HG02943 (cell line): Measurements from ENCODE around the gene B4GALT1.

Source experiments
- ATAC-seq: cut with Tn5 transposase; IDR thresholded peaks from one replicate; pipeline ENCODE4 v1.9.1; 2021; ENCODE audit warnings: mild to moderate bottlenecking, low read depth, moderate library complexity; ENCODE audit not compliant: unreplicated experiment

The B4GALT1 gene

DNA sequence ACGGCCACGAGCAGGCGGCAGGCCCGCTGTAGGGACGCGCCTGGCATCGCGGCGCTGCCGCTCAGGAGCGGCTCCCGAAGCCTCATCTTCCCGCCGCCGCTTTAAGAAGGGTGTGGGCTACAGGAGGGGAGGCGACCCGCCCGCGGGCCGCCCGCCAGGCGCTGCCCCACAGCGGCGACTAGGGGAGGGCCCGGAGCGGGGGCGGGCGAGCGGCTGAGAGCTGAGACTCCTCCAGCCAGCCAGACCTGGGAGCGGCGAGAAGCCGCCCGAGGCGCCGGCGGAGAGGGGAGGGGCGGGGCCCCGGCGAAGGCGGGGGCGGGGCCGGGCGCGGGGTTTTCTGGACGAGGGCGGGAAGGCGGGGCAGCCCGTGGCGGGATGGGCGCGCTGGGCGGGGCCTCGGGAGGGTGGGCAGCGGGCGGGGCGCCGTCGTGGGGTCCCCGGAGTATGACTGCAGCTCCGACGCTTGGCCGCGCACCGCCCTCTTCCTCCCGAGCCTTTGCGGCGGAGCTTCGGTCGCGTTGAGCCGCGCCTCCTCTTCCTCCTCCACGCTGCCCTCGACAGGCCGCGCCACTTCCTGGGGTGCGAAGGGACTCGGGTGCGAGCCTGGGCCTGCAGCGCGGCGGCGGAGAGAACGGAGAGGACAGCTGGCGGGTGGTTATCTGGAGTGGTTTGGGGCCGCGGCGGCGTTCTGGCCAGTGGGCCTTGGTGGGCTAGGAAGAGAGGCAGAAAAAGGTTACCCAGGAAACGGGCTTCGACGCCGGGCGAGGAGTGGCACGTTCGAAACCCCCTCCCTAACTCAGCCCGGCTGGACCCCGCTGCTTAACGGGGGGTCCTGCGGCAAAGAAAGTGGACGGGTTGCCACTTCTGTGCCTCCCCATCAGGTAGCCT lies at the start of gene B4GALT1:
TSS of gene B4GALT1 (minus strand) at position 253 of the 888 bp plus-strand sequence. CDS start at position 86, 167 bp downstream.
- peak; percentile 50 for ATAC-seq

DNA sequence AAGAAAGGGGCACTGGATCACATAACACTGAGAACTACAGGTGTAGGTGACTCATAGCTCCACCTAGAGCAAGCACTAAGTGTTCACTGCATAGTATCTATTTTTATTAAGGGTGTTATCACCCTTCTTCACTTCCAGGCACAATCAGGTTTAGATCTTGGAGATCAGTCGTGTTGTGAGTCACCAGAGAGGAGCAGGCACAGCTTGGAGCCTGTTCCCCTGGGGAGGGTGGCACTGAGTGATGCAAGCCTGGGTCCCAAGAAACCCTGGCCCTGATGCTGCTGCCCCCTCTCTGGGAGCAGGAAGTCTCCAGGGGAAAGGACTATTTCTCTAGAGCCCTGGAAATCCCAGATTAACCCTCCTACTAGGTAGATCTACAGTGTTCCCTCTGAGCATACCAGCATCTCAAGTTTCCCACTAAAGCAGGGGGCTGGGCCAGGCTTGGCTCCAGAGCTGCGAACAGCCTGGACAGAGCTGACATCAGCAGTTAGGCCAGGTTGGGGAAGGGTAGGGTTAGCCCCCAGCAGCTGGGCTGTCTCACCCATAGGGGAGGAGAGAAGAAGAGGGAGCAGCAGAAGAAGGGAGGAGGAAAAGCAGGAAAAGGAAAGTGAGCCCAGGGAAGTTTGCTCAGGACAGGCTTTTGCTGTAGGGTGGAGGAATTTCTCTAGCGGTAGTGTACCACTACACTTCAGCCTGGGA lies 44.7 kb upstream of the B4GALT1 start:
- ATAC-seq = no peak

DNA sequence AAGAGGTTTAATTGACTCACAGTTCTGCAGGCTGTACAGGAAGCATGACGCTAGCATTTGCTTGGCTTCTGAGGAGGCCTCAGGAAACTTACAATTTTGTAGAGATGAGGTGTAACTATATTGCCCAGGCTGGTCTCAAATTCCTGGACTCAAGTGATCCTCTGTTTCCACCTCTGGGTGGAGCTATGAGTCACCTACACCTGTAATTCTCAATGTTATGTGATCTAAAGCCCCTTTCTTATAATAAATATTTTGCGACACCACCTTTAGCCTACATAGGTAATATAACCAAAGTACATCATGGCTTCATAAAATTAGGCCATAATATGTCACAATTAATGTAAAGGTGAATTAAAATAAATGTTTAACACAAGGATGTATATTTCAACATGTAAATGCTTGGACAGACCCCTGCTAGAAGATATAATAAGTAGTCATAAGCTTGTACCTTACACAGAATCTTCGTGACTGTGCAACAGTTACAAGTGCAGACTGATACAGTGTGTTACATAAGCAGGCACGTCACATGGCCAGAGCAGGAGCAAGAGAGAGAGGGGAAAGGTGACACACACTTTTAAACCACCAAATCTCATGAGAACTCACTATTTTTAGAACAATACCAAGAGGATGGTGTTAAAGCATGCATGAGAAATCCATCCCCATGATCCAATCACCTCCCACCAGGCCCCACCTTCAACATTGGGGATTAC lies 43.0 kb upstream of the B4GALT1 start:
- ATAC-seq = no peak

- no peak for ATAC-seq
Measured at GRCh38 chr9:33209394-33209793, 42.3 kb upstream of the B4GALT1 start.

GRCh38 chr9:33202552-33203201 lies 35.5 kb upstream of the B4GALT1 start:
- peak; percentile 100 for ATAC-seq

DNA sequence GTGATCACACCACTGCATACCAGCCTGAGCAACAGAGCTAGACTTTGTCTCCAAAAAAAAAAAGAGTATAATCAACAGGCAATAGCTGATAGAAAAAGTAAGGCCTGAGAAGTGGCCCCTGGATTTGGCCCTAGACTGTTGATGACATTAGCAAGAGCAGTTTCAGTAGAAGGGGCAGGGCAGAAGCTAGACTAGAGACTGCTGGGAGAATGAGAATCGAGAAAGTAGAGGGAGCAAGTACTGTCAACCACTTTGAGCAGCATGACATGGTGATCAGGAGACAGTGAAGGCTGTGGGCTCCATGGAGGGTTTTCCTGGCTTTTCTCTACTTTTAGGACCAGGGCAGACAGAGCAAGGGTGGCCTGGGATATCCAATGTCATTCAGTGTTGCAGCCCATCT lies 34.9 kb upstream of the B4GALT1 start:
- peak; percentile 31 for ATAC-seq

DNA sequence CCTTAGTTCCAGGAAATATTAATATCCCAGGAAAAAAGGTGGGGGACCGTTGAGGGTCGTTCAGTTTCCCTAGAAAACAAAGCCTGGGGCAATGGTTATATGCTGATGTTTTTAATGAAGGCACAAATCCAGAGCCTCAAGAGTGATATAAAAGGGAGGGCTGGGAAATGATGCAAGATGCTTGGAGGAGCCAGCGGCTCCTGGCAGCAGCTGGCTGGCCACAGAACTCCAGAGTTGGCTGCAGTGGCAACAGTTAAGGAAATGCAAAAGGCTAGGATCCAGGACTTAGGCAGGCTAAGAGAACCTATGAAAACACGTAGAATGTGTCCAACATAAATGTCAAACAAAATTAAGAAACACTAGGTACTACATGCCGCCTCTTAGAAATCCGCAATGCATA lies 31.0 kb upstream of the B4GALT1 start:
- ATAC-seq = no peak

- ATAC-seq = no peak
Measured at GRCh38 chr9:33197279-33198152, 30.4 kb upstream of the B4GALT1 start.

DNA sequence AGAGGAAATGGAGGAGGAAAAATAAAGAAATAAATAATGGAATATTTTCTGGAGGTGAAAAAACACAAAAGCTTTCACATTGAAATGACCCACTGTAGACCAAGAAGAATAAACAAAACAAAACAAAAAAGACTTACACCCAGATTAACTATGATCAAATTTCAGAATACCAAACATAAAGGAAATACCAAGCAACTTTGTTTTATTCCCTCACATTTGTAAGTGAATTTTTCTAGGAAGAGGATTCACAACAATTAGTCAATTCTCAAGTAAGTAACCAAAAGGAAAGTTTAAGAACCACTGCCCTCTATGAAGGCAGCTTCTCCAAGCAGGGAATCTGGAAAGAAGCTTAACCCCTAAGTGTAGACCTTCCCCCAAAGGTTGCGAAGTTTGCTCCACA lies 29.6 kb upstream of the B4GALT1 start:
- ATAC-seq = no peak

GRCh38 chr9:33193818-33194217 lies 26.7 kb upstream of the B4GALT1 start:
- ATAC-seq = no peak

DNA sequence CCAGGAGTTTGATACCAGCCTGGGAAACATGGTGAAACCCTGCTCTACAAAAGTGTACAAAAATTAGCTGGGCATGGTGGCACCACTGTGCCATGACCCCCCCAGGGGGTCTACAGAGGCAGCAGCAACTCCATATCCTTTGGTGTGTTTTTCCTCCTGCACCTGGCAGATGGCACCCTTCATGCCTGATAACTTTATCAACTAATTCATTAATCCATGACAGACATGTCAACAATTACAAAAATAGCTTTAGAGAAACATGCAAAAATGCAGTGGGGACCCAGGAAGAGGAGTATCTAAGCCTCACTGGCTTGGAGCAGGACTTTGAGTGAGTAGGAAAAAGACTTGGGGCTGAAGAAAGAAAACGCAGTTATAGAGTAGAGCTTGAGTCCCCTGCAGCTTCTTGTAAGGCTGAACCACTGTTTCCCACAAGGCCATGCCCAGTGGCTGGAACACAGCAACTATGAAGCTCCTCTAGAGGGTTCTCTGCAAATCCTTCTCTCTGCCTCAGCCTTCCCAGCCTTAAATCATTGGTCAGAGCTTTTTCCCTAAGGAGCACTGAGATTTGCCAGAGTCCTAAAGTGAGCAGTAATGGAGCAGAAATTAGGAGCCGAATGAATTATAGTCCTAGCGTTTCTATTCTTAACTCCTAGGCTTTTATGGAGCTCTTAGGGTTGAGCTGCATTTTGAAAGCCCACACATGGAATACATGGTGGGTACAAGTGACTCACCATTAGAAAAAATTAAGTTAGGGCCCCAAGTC lies 25.5 kb upstream of the B4GALT1 start:
- ATAC-seq = no peak

- no peak for ATAC-seq
Measured at GRCh38 chr9:33190021-33190705, 23.0 kb upstream of the B4GALT1 start.

DNA sequence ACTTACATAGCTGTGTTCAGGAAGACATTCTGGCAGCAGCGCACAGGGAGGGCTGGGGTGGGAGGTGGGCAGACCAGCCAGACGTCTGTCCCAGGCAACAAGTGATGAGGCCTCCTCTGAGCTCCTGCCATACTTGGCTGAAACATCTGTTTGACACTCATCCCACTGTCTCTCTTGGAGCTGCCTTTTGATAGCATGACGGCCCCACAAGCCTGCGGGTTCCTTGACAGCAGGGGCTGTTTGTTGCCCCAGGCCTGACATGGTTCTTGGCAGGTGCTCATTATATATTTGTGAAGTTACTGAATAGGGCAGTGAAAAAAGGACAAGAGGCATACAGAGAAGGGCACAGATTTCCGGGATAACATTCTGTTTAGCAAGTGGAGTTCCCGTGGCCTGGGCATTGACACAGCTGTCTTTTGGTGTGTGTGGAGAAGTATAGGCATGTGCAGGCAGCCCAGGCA lies 22.2 kb upstream of the B4GALT1 start:
- ATAC-seq = no peak

- no peak for ATAC-seq
Measured at GRCh38 chr9:33188711-33189110, 21.6 kb upstream of the B4GALT1 start.

DNA sequence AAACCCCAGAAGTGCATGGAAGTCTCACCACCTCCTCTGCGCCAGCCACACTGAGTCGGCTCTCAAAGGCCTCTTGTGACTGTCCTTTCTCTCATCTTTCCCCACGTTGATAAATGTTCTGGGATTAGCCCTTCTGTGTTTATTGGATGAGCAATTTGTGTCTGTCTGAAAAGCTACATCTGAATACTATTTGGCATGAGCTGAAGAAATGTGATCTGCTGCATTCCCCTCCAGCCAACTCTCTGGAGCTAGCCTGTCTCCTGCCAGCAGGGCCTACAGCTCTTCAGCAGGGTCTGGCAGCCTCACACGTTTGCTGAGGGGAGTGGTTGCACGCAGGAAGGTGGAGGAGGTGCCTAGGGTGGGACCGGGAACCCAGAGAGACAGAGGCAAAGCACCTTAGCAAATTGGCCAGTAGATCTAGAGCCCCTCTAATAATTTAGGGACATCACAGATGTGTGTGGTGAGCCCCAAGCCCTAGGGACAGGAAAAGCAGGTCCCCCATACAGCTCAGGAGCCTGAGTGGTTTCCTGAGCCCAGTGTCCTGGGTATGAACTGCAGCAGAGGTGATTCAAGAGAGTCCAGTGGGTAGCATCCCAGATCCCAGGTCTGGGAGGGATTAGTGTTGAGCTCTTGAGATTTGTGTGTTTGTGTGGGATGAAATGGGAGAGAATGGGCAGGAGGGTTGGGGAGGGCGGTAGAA lies 20.5 kb upstream of the B4GALT1 start:
- no peak for ATAC-seq

DNA sequence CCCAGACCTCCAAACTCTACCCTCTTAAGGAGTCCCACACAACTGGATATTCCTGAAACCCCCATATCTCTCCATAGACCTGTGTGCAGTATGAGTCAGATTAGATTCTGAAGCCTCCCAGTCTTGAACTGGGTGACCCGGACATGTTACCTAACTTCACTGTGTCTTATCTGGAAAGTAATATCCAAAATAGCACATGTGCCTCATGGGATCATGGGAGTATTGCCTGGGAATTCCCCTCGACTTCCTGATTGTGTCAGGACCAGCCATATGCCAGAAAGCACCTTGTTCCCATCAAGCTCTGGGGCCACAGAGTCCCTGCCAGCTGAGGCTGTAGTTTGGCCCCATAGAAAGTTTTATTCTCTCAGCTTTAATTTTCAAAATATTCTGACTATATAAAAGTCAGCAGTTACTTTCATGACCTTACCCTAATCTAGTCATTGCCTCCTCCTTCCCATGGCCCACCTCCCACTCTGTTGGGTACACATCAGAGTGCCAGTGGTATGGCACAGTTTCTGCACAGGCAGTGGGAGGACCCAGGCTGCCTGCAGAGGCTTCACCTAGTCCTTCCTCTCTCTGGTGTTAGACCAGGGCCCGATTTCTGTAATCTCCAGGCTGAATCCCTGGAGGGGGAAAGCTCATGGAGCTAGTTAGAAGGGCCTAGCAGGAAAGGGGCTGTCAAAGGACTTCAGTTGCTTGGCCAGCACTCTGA lies 19.5 kb upstream of the B4GALT1 start:
- no peak for ATAC-seq

- no peak for ATAC-seq
Measured at GRCh38 chr9:33185858-33186257, 18.7 kb upstream of the B4GALT1 start.
